ENCODE results near the gene LRRC66. TPM values are rescaled to one million over a fixed set of nuclear protein-coding genes. Genes with fewer than 3 reads are reported as not detected.

LRRC66 gene
- total and polyA plus RNA-seq, 12 donors: 0.08 to 1.5 (median 0.26) TPM; not detected in 1

- no peak for ATAC-seq
- TF ChIP-seq, protein P1, sequence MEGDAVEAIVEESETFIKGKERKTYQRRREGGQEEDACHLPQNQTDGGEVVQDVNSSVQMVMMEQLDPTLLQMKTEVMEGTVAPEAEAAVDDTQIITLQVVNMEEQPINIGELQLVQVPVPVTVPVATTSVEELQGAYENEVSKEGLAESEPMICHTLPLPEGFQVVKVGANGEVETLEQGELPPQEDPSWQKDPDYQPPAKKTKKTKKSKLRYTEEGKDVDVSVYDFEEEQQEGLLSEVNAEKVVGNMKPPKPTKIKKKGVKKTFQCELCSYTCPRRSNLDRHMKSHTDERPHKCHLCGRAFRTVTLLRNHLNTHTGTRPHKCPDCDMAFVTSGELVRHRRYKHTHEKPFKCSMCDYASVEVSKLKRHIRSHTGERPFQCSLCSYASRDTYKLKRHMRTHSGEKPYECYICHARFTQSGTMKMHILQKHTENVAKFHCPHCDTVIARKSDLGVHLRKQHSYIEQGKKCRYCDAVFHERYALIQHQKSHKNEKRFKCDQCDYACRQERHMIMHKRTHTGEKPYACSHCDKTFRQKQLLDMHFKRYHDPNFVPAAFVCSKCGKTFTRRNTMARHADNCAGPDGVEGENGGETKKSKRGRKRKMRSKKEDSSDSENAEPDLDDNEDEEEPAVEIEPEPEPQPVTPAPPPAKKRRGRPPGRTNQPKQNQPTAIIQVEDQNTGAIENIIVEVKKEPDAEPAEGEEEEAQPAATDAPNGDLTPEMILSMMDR (IDR thresholded peaks at IDR 0.05): no peak
- 91 to 95% methylated on average over 1 of the region's 1 CpG for WGBS, 2 donors
These were observed 38.1 kb upstream of the LRRC66 start for GRCh38 chr4:52058275-52058674.

DNA sequence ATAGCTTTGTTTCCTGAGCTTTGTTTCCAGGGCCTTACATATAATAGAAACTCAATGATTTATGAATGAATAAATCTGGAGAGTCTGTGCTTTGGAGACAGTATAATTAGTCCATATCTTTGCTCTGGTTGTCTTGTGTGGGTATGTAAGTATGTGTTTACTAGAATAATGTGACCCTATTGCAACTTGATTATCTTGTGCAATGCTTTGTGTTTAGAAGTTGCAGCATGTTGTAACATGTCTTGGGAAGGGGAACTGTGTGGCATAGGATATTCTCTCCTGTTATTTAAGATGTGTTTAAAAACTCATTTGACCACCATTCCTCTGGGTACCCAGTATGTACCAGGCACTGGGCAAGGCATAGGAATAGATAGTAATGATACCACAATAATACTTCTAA, 37.0 kb upstream of the LRRC66 start:
- Histone ChIP-seq H3K9me3 (no peaks in the 10 kb centered on the region), H3K27ac (no peak overlapping the region), H3K27me3 (peaks cover 0 to 28% (median 0%) of the 10 kb centered on the region in 7 donors), H3K4me1 (peaks cover 0 to 29% (median 21%) of the 10 kb centered on the region in 9 donors), H3K36me3 (peaks cover 0 to 6% (median 0%) of the 10 kb centered on the region in 9 donors), H3K4me3 (no peak overlapping the region)
- TF ChIP-seq, protein P1 (IDR thresholded peaks at IDR 0.05): no peak
- intact Hi-C loops (cut with DNase I): no loop called here
- DNase-seq (no peak), ATAC-seq (no peak)

More at GRCh38 chr4:52058275-52058674, 38.1 kb upstream of the LRRC66 start:
- intact Hi-C loops (cut with DNase I): no loop called here
- Histone ChIP-seq H3K27ac (no peak overlapping the region), H3K36me3 (peaks cover 0 to 6% (median 0%) of the 10 kb centered on the region in 9 donors), H3K4me3 (no peak overlapping the region), H3K27me3 (peaks cover 0 to 17% (median 0%) of the 10 kb centered on the region in 7 donors), H3K9me3 (no peaks in the 10 kb centered on the region), H3K4me1 (peaks cover 0 to 20% (median 11%) of the 10 kb centered on the region in 9 donors)
- DNase-seq: no peak

DNA sequence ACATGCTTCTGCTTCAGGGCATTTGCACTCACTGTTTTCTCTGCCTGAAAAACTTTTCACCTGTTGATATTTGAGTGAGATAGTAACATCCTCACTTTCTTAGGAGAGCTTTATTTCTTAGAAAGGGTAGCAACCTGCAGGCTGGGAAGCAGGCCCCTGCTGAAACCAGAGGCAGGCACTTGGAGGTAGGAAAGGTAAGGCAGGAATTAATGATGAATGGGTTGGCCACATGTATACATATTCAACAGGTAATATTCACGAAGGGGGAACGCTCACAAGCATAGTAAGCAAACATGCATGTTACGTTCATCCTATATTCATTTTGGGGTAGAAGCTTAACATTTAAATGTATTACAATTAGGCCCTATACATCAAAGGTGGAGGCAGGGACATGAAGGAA, 34.1 kb upstream of the LRRC66 start:
- no peak for ATAC-seq
- intact Hi-C loops (cut with DNase I): no loop called here
- WGBS, 2 donors: 96 to 97% methylated on average over 3 of the region's 3 CpGs

DNA sequence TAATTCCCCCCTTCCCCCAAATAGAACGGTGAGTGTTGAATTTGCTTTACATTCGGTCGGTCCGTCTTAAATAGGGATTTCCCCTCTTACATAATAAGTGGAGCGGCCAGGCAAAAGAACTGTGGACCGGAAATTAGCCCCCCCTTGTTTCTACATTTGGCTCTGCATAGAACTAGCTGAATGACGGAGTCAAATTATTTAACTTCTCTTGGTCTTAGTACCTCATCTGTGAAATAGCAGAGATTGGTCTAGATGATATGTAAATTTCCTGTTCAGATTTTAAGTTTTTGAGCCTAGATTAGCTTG, 32.3 kb upstream of the LRRC66 start:
- H3K4me3 ChIP-seq: peak overlapping the region; percentile 40 to 78 (median 61)
- peak in 7 of 8 donors; percentile 19 to 78 (median 74) for ATAC-seq
- peaks cover 0 to 21% (median 12%) of the 10 kb centered on the region in 9 donors for H3K4me1 ChIP-seq
- H3K36me3 ChIP-seq: no peaks in the 10 kb centered on the region
- WGBS, 2 donors: 26 to 27% methylated on average over 7 of the region's 7 CpGs
- DNase-seq: peak in 1 of 2 donors; percentile 44
- peak overlapping the region in 6 of 10 donors; percentile 32 to 84 (median 76) for H3K27ac ChIP-seq
- no peaks in the 10 kb centered on the region for H3K9me3 ChIP-seq
- TF ChIP-seq, protein P1 (IDR thresholded peaks at IDR 0.05): no peak
- intact Hi-C loops (cut with DNase I): no loop called here
- H3K27me3 ChIP-seq: peaks cover 0 to 72% (median 9%) of the 10 kb centered on the region in 7 donors

More for the DNA sequence above, 34.1 kb upstream of the LRRC66 start:
- Histone ChIP-seq H3K9me3 (no peaks in the 10 kb centered on the region), H3K4me1 (peaks cover 0 to 32% (median 23%) of the 10 kb centered on the region in 9 donors), H3K27me3 (peaks cover 0 to 57% (median 4%) of the 10 kb centered on the region in 7 donors), H3K4me3 (no peak overlapping the region), H3K36me3 (no peaks in the 10 kb centered on the region), H3K27ac (no peak overlapping the region)
- TF ChIP-seq, protein P1 (IDR thresholded peaks at IDR 0.05): no peak
- DNase-seq: no peak
